ENCODE measurements around the gene ATR.

DNA sequence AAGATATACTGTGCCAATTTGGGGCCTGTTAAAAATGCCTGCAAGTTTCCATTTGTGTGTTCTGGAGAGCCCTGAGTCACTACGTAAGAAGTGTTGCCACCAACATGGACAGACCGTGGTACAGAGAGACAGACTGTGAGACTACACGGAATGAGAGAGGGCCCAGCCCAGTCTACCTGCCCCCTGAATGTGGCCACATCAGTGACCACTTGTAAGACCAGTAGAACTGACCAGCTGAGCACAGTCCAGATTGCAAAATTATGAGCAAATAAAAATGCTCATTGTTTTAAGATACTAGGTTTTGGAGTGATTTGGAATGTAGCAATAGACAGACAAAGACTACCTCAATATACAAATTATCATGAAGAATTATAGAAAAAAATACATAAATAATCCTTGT, 42.0 kb downstream of the ATR start:
- TF ChIP-seq POLR2A (IDR thresholded peaks at IDR 0.05) (no peak), POLR2AphosphoS5 (IDR thresholded peaks at IDR 0.05) (no peak)
- TF ChIP-seq, protein P1, sequence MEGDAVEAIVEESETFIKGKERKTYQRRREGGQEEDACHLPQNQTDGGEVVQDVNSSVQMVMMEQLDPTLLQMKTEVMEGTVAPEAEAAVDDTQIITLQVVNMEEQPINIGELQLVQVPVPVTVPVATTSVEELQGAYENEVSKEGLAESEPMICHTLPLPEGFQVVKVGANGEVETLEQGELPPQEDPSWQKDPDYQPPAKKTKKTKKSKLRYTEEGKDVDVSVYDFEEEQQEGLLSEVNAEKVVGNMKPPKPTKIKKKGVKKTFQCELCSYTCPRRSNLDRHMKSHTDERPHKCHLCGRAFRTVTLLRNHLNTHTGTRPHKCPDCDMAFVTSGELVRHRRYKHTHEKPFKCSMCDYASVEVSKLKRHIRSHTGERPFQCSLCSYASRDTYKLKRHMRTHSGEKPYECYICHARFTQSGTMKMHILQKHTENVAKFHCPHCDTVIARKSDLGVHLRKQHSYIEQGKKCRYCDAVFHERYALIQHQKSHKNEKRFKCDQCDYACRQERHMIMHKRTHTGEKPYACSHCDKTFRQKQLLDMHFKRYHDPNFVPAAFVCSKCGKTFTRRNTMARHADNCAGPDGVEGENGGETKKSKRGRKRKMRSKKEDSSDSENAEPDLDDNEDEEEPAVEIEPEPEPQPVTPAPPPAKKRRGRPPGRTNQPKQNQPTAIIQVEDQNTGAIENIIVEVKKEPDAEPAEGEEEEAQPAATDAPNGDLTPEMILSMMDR (IDR thresholded peaks at IDR 0.05), result no peak

Measured in upper lobe of left lung (tissue), 4 donors.